Stimulated activated CD8-positive, alpha-beta memory T cell treated with anti-CD3 and anti-CD28 coated beads, Interleukin-7, amount 100 ng/mL, for 4 hours (primary cell): Measurements from ENCODE around the gene RAP1GAP.

Experiments used
- DNase-seq, 2 donors: peaks; one replicate each; pipeline ENCODE4 v3.0.0-alpha.2; 2020; ENCODE audit warnings: low read depth in 2 of 2

RAP1GAP gene

DNA sequence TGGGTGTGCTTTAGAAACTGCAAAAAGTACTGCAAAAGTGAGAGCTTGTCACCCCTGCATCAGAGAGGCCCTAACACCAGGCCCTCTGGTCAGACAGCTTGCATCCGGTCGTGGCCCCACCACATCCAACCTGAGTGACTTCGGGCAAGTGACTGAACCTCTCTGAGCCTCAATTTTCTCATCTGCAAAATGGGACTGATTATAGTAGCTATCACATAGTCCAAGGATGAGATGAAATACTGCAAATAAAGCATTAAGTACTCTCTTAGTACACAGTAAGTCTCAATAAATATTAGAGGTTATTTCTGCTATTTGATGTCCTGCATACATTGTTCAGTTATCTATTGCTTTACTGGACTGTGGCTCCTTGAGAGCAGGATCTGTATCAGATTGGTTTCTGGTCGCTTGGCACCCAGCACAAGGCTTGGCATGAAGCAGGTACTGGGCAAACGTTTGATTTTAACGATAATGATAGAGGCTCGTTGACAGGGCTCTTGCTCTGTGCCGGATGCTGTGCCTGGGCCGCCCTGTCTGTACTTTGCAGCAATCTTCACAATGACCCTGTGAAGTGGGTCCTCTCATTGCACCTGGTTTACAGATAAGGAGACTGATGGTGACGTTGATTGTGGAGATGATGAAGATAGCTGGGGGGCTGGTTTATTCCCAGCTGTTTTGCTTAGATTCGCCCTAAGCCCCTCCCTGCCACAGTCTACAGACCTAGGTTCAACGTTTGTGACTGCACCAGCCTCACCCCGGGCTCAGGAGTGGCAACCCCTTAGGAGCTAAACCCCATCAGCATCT is 43.6 kb downstream of the RAP1GAP start:
- DNase-seq, result no peak

- DNase-seq, result no peak
These were observed 44.4 kb downstream of the RAP1GAP start for GRCh38 chr1:21624571-21625389.

DNA sequence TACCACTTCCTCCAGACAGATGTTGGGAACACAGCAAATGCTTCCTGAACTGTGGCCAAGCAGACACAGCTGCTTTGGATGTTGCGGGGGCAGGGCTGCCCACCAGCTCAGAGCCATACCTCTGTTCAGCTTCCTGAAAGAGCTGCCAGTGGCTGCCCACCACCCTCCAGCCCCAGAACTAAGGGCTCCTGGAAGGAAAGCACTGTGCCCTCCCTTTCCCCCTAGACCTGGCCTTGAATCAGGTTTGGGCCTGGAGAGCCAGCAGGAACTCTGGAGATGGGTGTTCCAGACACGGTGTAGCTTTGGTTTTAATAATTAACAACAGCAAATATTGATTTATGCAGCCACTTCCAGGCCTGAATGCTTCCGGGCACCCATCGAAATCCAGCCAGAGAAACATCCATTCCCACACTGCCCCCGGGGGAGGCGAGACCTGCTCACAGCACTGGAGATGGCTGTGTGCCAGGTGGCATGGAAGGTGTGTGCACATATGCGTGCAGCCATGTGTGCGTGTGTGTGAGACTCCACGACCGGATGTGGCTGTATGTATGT is 45.7 kb downstream of the RAP1GAP start:
- no peak for DNase-seq

GRCh38 chr1:21622466-21623315 is 46.5 kb downstream of the RAP1GAP start:
- DNase-seq, result peak in 1 of 2 donors; percentile 30

- DNase-seq, result no peak
These were observed 47.3 kb downstream of the RAP1GAP start for GRCh38 chr1:21621761-21622436.

DNA sequence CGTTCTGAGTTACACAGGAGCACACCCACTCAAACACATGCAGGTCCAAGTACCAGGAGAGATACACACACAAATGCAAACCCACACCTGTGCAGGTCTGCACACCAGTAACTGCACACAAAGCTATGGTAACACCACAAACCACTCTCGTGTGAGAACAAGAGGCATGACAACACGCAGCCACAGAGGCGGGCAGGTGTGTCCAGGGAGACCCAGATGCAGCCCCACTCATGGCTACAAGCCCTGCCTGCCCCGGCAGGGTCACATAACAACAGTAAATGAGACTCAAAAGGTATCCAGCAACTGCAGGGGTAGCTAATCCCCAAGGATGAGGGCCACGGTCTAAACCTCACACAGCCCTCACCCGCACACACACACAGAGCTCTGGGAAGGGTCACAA is 48.1 kb downstream of the RAP1GAP start:
- DNase-seq, result no peak

DNA sequence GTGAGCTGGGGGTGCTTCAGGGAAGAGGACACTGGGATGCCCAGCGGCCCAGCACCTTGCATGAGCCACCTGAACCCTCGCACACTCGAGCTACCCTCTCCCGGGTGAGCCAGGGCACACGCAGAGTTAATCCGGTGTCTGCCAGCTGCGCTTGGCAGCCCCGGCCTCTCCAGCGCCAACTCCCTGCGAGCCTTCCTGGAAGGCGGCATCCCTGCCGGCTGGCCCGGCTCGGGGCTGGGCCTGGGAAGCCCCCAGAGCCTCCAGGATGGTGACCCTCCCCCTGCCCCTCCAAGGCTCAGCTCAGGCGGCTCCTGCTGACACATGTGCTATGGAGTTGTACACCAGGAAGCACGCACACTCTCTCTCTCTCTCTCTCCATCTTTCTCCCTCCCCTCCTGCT is 48.7 kb downstream of the RAP1GAP start:
- DNase-seq, result no peak

GRCh38 chr1:21620011-21620410 is 49.1 kb downstream of the RAP1GAP start:
- no peak for DNase-seq

DNA sequence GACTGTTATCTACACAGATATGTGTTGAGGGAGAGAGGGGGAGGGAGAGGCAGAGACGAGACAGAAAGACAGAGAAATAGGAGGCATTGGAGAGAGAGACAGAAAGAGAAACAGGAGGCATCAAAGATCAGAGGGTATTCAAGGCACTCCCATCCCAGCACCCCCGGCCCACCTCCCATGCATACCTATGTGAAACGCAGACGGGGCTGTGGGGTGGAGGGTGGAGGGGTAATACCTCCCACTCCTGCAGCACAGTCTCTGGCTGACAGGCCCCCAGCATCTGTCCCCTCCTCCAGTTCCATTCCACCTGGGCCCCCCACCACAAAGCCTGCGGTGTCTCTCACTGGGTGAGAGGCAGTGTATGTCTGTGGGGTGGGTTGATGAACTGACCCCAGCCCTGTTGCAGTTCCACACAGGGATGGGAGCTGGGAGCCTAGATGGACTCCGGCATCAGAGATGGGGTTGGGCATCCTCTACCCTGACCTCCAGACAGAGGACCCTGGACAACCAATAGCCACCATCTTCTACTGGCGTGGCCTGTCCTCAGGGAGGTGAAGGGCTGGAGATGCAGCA is 49.7 kb downstream of the RAP1GAP start:
- no peak for DNase-seq

- DNase-seq, result no peak
These were observed 50.4 kb downstream of the RAP1GAP start for GRCh38 chr1:21618561-21619374.

DNA sequence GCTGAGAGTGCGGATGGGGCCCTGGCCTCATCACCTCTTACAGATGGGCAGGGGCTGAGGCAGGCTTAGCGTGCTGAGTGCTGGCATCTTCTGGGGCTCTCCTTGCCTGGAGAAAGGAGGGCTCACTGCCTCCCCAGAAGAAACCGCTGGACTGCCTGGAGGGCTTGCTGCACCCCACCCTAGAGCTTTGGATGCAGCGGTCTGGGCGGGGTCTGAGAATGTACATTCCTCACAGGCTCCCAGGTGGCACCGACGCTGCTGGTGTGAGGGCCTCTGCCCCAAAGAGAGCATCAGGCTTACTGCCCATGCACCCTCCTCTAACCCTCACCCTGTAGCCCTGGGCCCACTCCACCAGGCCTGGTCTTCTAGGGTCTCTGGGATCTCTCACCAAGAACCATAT is 51.1 kb downstream of the RAP1GAP start:
- no peak for DNase-seq

- DNase-seq, result no peak
These were observed 51.9 kb downstream of the RAP1GAP start for GRCh38 chr1:21617126-21617738.

GRCh38 chr1:21616372-21616771 is 52.8 kb downstream of the RAP1GAP start:
- DNase-seq, result no peak

GRCh38 chr1:21614419-21615115 is 54.6 kb downstream of the RAP1GAP start:
- DNase-seq, result no peak

GRCh38 chr1:21613072-21613867 is 55.9 kb downstream of the RAP1GAP start:
- DNase-seq, result no peak

DNA sequence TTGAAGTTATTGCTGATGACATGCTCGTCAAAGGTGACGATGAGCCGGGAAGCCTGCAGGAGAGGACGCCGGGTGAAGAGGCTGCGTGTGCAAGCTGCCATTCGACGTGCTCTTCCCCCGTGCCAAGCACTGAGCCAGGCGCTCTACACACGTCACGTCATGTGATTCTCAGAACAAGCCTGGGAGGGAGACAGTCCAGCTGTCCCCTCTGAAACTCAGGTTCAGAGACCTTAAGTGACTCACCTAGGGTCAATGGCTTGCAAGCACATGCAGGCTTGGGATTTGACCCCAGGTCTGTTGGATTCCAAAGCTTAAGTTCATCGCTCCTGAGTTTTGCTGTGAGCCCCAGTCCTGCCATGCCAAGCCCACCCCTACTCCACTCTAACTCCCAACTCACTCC is 57.1 kb downstream of the RAP1GAP start:
- no peak for DNase-seq

DNA sequence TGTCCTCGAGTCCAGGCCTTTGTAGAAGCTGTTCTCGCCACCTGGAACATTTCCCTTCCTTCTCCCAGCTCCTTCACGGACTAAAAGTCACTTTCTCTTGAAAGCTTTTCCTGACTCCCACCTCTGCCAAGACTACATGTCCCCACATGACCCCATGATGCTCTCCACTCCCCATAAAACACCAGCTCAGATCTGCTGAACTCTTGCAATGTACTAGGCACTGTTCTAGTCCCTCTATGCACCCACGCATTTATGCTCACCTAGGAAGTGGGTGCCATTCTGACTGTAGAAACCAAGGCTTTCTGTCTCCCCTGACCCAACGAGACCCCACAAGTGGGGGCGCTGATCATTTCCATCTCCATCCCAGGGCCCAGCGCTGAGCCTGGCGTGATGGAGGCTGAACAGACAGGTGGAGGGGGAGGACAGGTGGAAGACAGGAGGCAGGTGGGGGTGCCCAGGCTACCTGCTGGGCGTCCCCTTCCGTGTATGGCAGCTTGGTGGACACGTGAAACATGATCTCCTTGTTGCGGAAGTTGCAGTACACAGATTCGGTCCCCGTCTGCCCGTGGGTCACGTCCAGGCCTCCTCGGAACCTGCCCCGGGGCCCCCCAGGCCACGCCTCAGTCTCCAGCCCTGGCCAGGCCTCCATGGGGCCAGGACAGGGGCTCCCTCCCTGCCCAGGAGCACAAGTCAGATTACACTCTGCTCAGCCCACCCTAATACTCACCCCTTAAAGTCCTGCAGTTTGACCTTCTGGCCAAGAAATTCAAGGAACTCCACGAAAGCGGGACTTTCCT is 58.0 kb downstream of the RAP1GAP start:
- no peak for DNase-seq
